ENCODE measurements around the gene COG1.
"Not testable (repeated sequence)": the region's sequence is repeated elsewhere in the genome, so short reads cannot be mapped to it uniquely, and the experiment has no call there.

The COG1 gene

GRCh38 chr17:73192894-73193701, at the start of gene COG1:
COG1 (plus strand) TSS chr17:73193055; CDS start chr17:73193070, 15 bp downstream.
- H3K4me3 ChIP-seq (ENCODE audit: low read depth, low read length), result peak within 1 kb of the TSS; percentile 74
- TF ChIP-seq CTCF (IDR thresholded peaks at IDR 0.05; ENCODE audit: insufficient read depth, low read depth, low read length, missing control alignments), result no peak
- DNase-seq (ENCODE audit: low read depth), result peak; percentile 95

- not testable (repeated sequence) for H3K4me3 ChIP-seq (ENCODE audit: low read depth, low read length); DNase-seq (ENCODE audit: low read depth)
These were observed 48.6 kb upstream of the COG1 start for GRCh38 chr17:73144209-73144608.

DNA sequence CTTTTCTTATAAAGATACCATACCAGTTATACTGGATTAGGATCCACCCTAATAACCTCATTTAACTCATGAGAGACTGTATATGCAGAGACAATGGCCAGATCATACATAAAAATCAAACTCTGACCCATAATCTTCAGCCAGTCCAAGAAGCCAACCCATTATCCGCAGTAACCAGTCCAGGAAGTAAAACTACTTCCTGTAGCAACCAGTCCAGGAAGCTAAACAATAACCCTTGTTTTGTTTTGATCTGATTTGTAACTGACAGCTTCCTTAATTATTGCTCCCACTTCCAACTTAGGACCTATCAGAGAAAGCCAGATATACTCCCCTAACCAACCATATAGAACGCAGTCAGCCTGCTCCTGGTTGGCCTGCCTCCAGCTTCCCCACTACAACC, 47.2 kb upstream of the COG1 start:
- H3K4me3 ChIP-seq (ENCODE audit: low read depth, low read length), result no peak overlapping the region
- no peak for DNase-seq (ENCODE audit: low read depth)
- no peak for TF ChIP-seq CTCF (IDR thresholded peaks at IDR 0.05; ENCODE audit: insufficient read depth, low read depth, low read length, missing control alignments)

GRCh38 chr17:73147791-73148190, 45.1 kb upstream of the COG1 start:
- not testable (repeated sequence) for DNase-seq (ENCODE audit: low read depth); H3K4me3 ChIP-seq (ENCODE audit: low read depth, low read length)

- no peak overlapping the region for H3K4me3 ChIP-seq (ENCODE audit: low read depth, low read length)
- TF ChIP-seq CTCF (IDR thresholded peaks at IDR 0.05; ENCODE audit: insufficient read depth, low read depth, low read length, missing control alignments), result no peak
- DNase-seq (ENCODE audit: low read depth), result no peak
These were observed 44.1 kb upstream of the COG1 start for GRCh38 chr17:73148540-73149334.

DNA sequence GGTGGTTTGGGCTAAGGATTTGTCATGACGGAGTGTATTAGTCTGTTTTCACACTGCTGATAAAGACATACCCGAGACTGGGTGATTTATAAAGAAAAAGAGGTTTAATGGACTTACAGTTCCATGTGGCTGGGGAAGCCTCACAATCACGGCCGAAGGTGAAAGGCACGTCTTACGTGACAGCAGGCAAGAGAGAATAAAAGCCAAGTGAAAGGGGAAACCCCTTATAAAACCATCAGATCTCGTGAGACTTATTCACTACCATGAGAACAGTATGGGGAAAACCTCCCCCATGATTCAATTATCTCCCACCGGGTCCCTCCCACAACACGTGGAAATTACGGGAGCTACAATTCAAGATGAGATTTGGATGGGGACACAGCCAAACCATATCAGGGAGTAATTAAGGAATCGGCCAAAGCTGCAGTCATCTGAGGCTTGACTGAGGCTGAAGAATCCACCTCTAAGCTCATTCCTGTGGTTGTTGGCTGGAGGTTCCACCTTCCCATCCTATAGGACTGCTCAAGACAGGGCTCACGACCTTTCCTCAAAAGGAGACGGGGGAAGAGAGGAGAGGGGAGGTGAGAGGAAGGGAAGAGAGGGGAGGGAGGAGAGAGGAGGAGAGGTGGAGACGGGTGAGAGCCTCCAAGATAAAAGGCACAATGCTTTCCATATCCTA, 42.1 kb upstream of the COG1 start:
- H3K4me3 ChIP-seq (ENCODE audit: low read depth, low read length), result peak overlapping the region; percentile 50
- DNase-seq (ENCODE audit: low read depth), result peak; percentile 69

DNA sequence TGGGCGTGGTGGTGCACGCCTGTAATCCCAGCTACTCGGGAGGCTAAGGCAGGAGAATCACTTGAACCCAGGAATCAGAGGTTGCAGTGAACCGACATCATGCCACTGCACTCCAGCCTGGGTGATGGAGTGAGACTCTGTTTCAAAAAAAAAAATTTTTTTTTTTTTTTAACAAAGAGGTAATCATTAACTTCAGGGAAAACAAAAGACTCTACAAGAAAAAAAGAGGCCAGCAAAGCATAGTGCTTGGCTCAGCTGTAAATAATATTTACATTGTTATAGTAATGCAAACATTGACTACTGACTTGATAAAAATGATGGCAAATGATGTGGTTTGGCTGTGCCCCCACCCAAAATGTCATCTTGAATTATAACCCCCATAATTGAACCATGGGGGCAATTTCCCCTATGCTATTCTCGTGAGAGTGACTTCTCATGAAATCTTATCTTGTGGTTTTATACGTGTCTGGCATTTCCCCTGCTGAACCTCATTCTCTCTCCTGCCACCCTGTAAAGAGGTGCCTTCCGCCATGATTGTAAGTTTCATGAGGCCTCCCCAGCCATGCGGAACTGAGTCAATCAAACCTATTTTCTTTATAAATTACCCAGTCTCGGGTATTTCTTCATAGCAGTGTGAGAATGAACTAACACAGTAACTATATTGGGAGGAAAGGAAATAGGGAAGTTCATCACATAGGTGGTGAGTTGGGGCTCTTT, 40.8 kb upstream of the COG1 start:
- DNase-seq (ENCODE audit: low read depth), result peak; percentile 66
- no peak overlapping the region for H3K4me3 ChIP-seq (ENCODE audit: low read depth, low read length)
- TF ChIP-seq CTCF (IDR thresholded peaks at IDR 0.05; ENCODE audit: insufficient read depth, low read depth, low read length, missing control alignments), result no peak

All from GM12865 (cell line).